ENCODE data around the gene SCT. TPM values are rescaled to one million over a fixed set of nuclear protein-coding genes. Genes with fewer than 3 reads are reported as not detected.

SCT gene
- total and polyA plus RNA-seq, 2 experiments from 2014 or later: 2.6 TPM; not detected in 1

GRCh38 chr11:630871-631270, 3.9 kb upstream of the SCT start (continued):
- no peak for TF ChIP-seq ZNF462 (CRISPR knock-in tag; IDR thresholded peaks at IDR 0.05)
- no peak for TF ChIP-seq ZNF114 (CRISPR knock-in tag; IDR thresholded peaks at IDR 0.05)
- no peak for TF ChIP-seq STAT1 (IDR thresholded peaks at IDR 0.05; ENCODE audit: unreplicated experiment)
- no peak for TF ChIP-seq EZH2phosphoT487 (IDR thresholded peaks at IDR 0.05; ENCODE audit: unreplicated experiment)
- no peak for TF ChIP-seq ZNF331 (CRISPR knock-in tag; IDR thresholded peaks at IDR 0.05; ENCODE audit: low read depth)

- Mint-ChIP-seq H3K36me3 (ENCODE audit: low read depth) (peaks cover 3% of the 10 kb centered on the region; the same call in 1 of the 3 replicates), H3K4me3 (peak overlapping the region; percentile 66; the same call in 1 of the 3 replicates), H3K9me3 (peaks cover 15% of the 10 kb centered on the region), H3K27ac (no peak overlapping the region), H3K27me3 (ENCODE audit: insufficient read depth, low read depth, poor library complexity) (peaks cover 29% of the 10 kb centered on the region), H3K4me1 (peaks cover 21% of the 10 kb centered on the region)
- peaks cover 30% of the 10 kb centered on the region for H3K27me3 ChIP-seq (ENCODE audit: insufficient read depth)
- H3K27ac ChIP-seq (ENCODE audit: low read depth): no peak overlapping the region
- ATAC-seq (peak; percentile 21), DNase-seq (ENCODE audit: low spot score) (no peak)
- no peak overlapping the region for H2AFZ ChIP-seq
- H3K4me3 ChIP-seq: no peak overlapping the region
- TF ChIP-seq ZNF114 (CRISPR knock-in tag; IDR thresholded peaks at IDR 0.05): no peak
- TF ChIP-seq CTCF (conservative IDR thresholded peaks at IDR 0.05; ENCODE audit: low read depth in 2 of 2): peak; percentile 16 to 55; a peak in 2 of 4 replicates
- no peaks in the 10 kb centered on the region for H3K36me3 ChIP-seq (ENCODE audit: insufficient read depth)
- H3F3A ChIP-seq (replicated peaks; ENCODE audit: low read depth): 0 out of 2 replicates have a peak, but pooled peaks cover 9% of the 10 kb centered on the region
- H3K4me1 ChIP-seq (ENCODE audit: insufficient read depth): peaks cover 4% of the 10 kb centered on the region; the same call in 1 of the 2 replicates
- H3K79me2 ChIP-seq (replicated peaks; ENCODE audit: insufficient read depth): no peaks in the 10 kb centered on the region
- no peaks in the 10 kb centered on the region for H3K9me2 ChIP-seq (ENCODE audit: insufficient read depth)
- H3K4me2 ChIP-seq: no peak overlapping the region
- H4K20me1 ChIP-seq (replicated peaks; ENCODE audit: insufficient read depth): no peaks in the 10 kb centered on the region
Observed at GRCh38 chr11:629237-629583, 2.2 kb upstream of the SCT start.

Measured in GM23338 (cell line).